Measurements from ENCODE around the gene SLC16A2.

Gene SLC16A2

GRCh38 chrX:74536152-74536831 is 115.0 kb downstream of the SLC16A2 start (continued):
- TF ChIP-seq ZNF2 (tag by site-specific recombination; IDR thresholded peaks at IDR 0.05), result no peak
- peak; percentile 88 for TF ChIP-seq SP3 (tag by site-specific recombination; IDR thresholded peaks at IDR 0.05)
- peak; percentile 83 for TF ChIP-seq ZBTB48 (tag by site-specific recombination; IDR thresholded peaks at IDR 0.05)
- no peak for TF ChIP-seq ZNF623 (tag by site-specific recombination; IDR thresholded peaks at IDR 0.05)
- TF ChIP-seq ZNF449 (tag by site-specific recombination; IDR thresholded peaks at IDR 0.05), result no peak
- 0 out of 2 replicates have a peak, but pooled peaks have one; percentile 16 for TF ChIP-seq ZNF133 (tag by site-specific recombination; IDR thresholded peaks at IDR 0.05)
- no peak for TF ChIP-seq ZFP37 (tag by site-specific recombination; IDR thresholded peaks at IDR 0.05)
- no peak for TF ChIP-seq ZNF169 (tag by site-specific recombination; IDR thresholded peaks at IDR 0.05)
- 0 out of 2 replicates have a peak, but pooled peaks have one; percentile 25 for TF ChIP-seq KLF7 (tag by site-specific recombination; IDR thresholded peaks at IDR 0.05; ENCODE audit: borderline replicate concordance)
- TF ChIP-seq ZNF707 (tag by site-specific recombination; IDR thresholded peaks at IDR 0.05), result no peak
- TF ChIP-seq SP2 (tag by site-specific recombination; IDR thresholded peaks at IDR 0.05), result peak; percentile 89
- TF ChIP-seq KLF16 (tag by site-specific recombination; IDR thresholded peaks at IDR 0.05), result peak; percentile 71; the same call in 1 of the 2 replicates
- TF ChIP-seq ZFHX2 (tag by site-specific recombination; conservative IDR thresholded peaks at IDR 0.05), result peak; percentile 80
- TF ChIP-seq GLIS1 (tag by site-specific recombination; IDR thresholded peaks at IDR 0.05), result peak; percentile 24
- TF ChIP-seq, protein P1, sequence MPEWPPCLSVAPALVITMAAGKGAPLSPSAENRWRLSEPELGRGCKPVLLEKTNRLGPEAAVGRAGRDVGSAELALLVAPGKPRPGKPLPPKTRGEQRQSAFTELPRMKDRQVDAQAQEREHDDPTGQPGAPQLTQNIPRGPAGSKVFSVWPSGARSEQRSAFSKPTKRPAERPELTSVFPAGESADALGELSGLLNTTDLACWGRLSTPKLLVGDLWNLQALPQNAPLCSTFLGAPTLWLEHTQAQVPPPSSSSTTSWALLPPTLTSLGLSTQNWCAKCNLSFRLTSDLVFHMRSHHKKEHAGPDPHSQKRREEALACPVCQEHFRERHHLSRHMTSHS (tag by site-specific recombination; IDR thresholded peaks at IDR 0.05), result no peak
- TF ChIP-seq ZBTB17 (tag by site-specific recombination; IDR thresholded peaks at IDR 0.05), result peak; percentile 74
- TF ChIP-seq, protein P2, sequence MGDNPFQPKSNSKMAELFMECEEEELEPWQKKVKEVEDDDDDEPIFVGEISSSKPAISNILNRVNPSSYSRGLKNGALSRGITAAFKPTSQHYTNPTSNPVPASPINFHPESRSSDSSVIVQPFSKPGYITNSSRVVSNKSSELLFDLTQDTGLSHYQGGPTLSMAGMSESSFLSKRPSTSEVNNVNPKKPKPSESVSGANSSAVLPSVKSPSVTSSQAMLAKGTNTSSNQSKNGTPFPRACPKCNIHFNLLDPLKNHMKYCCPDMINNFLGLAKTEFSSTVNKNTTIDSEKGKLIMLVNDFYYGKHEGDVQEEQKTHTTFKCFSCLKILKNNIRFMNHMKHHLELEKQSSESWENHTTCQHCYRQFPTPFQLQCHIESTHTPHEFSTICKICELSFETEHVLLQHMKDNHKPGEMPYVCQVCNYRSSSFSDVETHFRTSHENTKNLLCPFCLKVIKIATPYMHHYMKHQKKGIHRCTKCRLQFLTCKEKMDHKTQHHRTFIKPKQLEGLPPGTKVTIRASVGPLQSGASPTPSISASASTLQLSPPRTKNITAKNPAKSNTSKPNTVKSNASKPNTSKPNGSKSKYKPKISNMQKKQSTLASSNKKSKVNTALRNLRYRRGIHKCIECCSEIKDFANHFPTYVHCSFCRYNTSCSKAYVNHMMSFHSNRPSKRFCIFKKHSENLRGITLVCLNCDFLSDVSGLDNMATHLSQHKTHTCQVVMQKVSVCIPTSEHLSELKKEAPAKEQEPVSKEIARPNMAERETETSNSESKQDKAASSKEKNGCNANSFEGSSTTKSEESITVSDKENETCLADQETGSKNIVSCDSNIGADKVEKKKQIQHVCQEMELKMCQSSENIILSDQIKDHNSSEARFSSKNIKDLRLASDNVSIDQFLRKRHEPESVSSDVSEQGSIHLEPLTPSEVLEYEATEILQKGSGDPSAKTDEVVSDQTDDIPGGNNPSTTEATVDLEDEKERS (tag by site-specific recombination; IDR thresholded peaks at IDR 0.05), result no peak
- no peak for TF ChIP-seq ZNF112 (tag by site-specific recombination; IDR thresholded peaks at IDR 0.05)
- no peak for TF ChIP-seq ZNF302 (tag by site-specific recombination; IDR thresholded peaks at IDR 0.05; ENCODE audit: low read depth)
- TF ChIP-seq ZNF677 (tag by site-specific recombination; IDR thresholded peaks at IDR 0.05), result no peak
- TF ChIP-seq ZNF10 (tag by site-specific recombination; IDR thresholded peaks at IDR 0.05), result peak; percentile 63
- TF ChIP-seq HIC1 (tag by site-specific recombination; IDR thresholded peaks at IDR 0.05), result peak; percentile 40; the same call in 1 of the 2 replicates
- TF ChIP-seq ZEB2 (tag by site-specific recombination; IDR thresholded peaks at IDR 0.05), result peak; percentile 81; the same call in 1 of the 2 replicates
- TF ChIP-seq, protein P3, sequence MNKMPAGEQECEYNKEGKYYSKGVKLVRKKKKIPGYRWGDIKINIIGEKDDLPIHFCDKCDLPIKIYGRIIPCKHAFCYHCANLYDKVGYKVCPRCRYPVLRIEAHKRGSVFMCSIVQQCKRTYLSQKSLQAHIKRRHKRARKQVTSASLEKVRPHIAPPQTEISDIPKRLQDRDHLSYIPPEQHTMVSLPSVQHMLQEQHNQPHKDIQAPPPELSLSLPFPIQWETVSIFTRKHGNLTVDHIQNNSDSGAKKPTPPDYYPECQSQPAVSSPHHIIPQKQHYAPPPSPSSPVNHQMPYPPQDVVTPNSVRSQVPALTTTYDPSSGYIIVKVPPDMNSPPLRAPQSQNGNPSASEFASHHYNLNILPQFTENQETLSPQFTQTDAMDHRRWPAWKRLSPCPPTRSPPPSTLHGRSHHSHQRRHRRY (tag by site-specific recombination; IDR thresholded peaks at IDR 0.05), result no peak
- TF ChIP-seq ZNF239 (tag by site-specific recombination; IDR thresholded peaks at IDR 0.05), result no peak
- TF ChIP-seq ZNF221 (tag by site-specific recombination; IDR thresholded peaks at IDR 0.05; ENCODE audit: borderline replicate concordance), result no peak

Measured in HEK293 (cell line).